ENCODE data around the gene TPCN1.

Gene TPCN1

DNA sequence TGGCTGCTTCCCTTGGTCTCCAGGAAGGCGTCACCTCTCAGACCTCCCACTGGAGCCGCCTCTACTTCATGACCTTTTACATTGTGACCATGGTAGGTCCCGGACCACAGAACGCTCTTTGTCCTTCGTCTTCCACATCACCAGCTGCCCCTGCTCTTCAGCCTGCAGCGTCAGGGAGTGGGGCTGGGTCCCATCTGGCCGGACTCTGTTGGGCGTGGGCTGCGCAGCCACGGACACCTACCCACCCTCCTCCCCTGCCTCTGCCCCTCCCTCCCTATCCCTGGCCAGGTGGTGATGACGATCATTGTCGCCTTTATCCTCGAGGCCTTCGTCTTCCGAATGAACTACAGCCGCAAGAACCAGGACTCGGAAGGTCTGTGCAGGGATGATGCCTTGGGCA lies 70.3 kb downstream of the TPCN1 start:
- Histone ChIP-seq H3K4me3 (no peak overlapping the region), H3K9ac (ENCODE audit: insufficient read length) (no peak overlapping the region), H3K9me3 (ENCODE audit: low read depth, low read length) (no peaks in the 10 kb centered on the region), H3K27ac (no peak overlapping the region), H3K36me3 (ENCODE audit: insufficient read depth, low read length) (no peaks in the 10 kb centered on the region)
- no peak for DNase-seq (ENCODE audit: low read depth, low spot score)
- TF ChIP-seq POLR2AphosphoS5 (IDR thresholded peaks at IDR 0.05; ENCODE audit: borderline replicate concordance, low read depth, low read length) (no peak), FOXP2 (optimal IDR thresholded peaks at IDR 0.05; ENCODE audit: control extremely low read depth, extremely low read length, insufficient read depth) (no peak), EZH2 (IDR thresholded peaks at IDR 0.05) (no peak)

DNA sequence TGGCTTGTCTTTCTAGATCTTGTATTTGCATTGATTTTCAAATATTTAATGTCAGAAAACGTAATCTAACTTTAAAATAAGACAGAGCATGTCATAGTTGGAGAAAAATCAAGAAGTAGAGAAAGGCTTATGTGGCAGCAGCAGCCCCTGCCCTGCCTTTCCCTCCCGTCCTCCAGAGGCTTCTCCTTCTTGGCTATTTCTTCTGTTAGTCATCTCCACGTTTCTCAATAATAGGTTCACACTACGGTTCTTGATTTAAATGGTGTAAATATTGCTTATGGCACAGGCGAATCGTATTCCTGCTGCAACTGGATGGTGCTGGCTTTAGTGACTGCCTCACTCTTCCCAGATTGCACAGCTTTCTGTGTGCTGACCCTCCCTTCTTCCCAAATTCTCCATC lies 70.8 kb downstream of the TPCN1 start:
- H3K9ac ChIP-seq (ENCODE audit: insufficient read length), result no peak overlapping the region
- no peak overlapping the region for H3K27ac ChIP-seq
- no peak overlapping the region for H3K4me3 ChIP-seq
- H3K9me3 ChIP-seq (ENCODE audit: low read depth, low read length), result no peaks in the 10 kb centered on the region
- no peak for DNase-seq (ENCODE audit: low read depth, low spot score)
- TF ChIP-seq POLR2AphosphoS5 (IDR thresholded peaks at IDR 0.05; ENCODE audit: borderline replicate concordance, low read depth, low read length), result no peak
- H3K36me3 ChIP-seq (ENCODE audit: insufficient read depth, low read length), result no peaks in the 10 kb centered on the region

DNA sequence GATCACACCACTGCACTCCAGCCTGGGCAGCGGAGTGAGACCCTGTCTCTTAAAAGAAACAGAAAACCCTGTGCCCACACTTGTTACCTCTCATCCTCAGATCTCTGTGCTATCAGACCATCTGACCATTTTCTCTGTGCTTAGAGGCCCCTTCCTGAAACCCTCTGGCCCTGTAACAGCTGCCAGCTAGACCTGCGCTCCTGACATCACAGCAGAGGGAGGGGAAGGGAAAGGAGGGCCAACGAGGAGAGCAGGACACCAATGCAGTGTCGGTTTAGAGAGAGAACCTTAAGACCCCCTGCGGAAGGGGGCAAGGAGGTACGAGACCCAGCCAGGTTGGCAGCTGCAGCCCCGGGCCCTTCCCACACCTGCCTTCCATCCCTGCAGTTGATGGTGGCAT lies 71.3 kb downstream of the TPCN1 start:
- H3K36me3 ChIP-seq (ENCODE audit: insufficient read depth, low read length), result no peaks in the 10 kb centered on the region
- no peak overlapping the region for H3K27ac ChIP-seq

DNA sequence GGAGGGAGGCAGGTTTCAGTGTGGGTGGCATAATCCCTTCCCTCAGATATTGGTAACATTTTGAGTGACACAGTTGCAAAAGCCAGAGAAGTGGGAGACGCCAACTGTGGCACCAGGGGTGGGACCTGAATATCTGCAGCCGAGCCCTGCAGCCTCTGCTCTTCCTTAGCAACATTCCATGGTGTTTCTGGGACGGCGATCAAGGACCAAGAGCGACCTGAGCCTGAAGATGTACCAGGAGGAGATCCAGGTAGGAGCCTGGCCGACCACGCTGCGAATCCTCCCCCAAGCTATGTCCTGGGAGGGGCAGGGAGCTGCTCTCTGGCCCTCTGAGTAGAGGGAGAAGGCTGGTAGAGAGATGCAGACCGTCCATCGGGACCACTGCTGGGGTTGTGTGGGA lies 71.8 kb downstream of the TPCN1 start:
- TF ChIP-seq POLR2AphosphoS5 (IDR thresholded peaks at IDR 0.05; ENCODE audit: borderline replicate concordance, low read depth, low read length) (no peak), EZH2 (IDR thresholded peaks at IDR 0.05) (no peak), FOXP2 (optimal IDR thresholded peaks at IDR 0.05; ENCODE audit: control extremely low read depth, extremely low read length, insufficient read depth) (no peak)
- H3K27ac ChIP-seq, result no peak overlapping the region
- H3K9me3 ChIP-seq (ENCODE audit: low read depth, low read length), result no peaks in the 10 kb centered on the region
- no peak overlapping the region for H3K4me3 ChIP-seq
- H3K36me3 ChIP-seq (ENCODE audit: insufficient read depth, low read length), result no peaks in the 10 kb centered on the region
- no peak for DNase-seq (ENCODE audit: low read depth, low spot score)
- no peak overlapping the region for H3K9ac ChIP-seq (ENCODE audit: insufficient read length)

More for the DNA sequence above, 71.3 kb downstream of the TPCN1 start:
- H3K4me3 ChIP-seq, result no peak overlapping the region
- DNase-seq (ENCODE audit: low read depth, low spot score), result no peak
- H3K9ac ChIP-seq (ENCODE audit: insufficient read length), result no peak overlapping the region
- H3K9me3 ChIP-seq (ENCODE audit: low read depth, low read length), result no peaks in the 10 kb centered on the region
- TF ChIP-seq POLR2AphosphoS5 (IDR thresholded peaks at IDR 0.05; ENCODE audit: borderline replicate concordance, low read depth, low read length) (no peak), FOXP2 (optimal IDR thresholded peaks at IDR 0.05; ENCODE audit: control extremely low read depth, extremely low read length, insufficient read depth) (no peak), EZH2 (IDR thresholded peaks at IDR 0.05) (no peak)

DNA sequence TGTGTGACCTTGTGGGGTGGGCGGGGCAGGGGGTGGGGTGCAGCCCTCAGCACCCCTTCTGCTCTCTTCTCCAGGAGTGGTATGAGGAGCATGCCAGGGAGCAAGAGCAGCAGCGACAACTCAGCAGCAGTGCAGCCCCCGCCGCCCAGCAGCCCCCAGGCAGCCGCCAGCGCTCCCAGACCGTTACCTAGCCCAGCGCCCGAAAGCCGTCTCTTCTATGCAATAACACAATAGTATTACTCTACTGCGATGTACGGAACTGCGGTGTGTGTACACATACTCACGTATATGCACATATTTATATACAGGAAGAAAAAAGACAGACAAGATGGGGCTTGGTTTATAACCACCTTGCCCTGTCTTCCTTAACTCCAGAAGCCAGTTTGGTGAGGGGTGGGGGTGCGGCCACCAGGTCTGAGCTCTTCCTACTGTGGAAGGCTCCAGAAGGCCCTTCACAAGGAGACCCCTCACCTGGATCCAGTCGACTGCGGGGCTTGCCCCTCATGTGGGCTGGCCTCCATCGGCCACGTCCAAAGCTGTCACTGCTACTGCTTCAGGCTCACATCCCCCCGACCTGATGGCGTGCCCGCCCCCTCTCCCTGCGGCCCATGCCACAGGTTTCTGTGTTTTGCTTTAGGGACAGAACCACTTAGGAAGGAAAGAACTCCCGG lies 74.8 kb downstream of the TPCN1 start:
- no peak overlapping the region for H3K27ac ChIP-seq
- no peaks in the 10 kb centered on the region for H3K36me3 ChIP-seq (ENCODE audit: insufficient read depth, low read length)
- no peak for DNase-seq (ENCODE audit: low read depth, low spot score)
- H3K9me3 ChIP-seq (ENCODE audit: low read depth, low read length), result no peaks in the 10 kb centered on the region
- TF ChIP-seq EZH2 (IDR thresholded peaks at IDR 0.05), result no peak
- no peak for TF ChIP-seq FOXP2 (optimal IDR thresholded peaks at IDR 0.05; ENCODE audit: control extremely low read depth, extremely low read length, insufficient read depth)
- no peak for TF ChIP-seq POLR2AphosphoS5 (IDR thresholded peaks at IDR 0.05; ENCODE audit: borderline replicate concordance, low read depth, low read length)
- no peak overlapping the region for H3K4me3 ChIP-seq
- no peak overlapping the region for H3K9ac ChIP-seq (ENCODE audit: insufficient read length)

DNA sequence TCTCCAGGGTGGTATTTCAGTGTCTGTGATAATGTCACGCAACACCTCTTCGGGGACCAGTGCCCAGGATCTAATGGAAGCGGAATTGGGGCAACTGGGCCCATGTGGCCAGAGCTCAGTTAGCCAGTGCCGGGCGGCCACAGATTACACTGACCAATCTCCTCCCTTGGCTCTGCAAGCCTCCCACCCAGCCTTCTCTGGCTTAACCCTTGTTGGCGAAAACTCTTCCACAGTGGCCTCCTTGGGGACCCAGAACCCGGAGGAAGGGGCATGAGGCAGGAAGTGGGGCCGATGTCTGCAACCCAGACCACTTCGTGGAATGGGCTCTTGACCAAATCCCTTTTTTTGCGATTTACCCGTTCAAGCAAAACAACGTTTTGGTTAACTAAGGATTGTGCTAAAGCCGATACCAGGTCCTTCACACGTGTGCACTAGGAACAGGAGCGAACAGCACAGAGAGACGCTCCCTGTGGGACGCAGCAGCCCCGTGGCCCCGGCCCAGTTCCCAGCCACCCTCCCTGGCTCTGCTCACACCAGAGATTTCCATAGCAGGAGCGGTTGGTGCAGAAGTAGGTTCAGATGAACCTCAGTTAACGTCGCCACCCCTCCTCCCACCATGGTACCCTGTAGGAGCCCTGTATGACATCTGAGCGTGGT lies 75.4 kb downstream of the TPCN1 start:
- no peak overlapping the region for H3K4me3 ChIP-seq
- no peak overlapping the region for H3K27ac ChIP-seq
- no peaks in the 10 kb centered on the region for H3K9me3 ChIP-seq (ENCODE audit: low read depth, low read length)
- H3K36me3 ChIP-seq (ENCODE audit: insufficient read depth, low read length), result no peaks in the 10 kb centered on the region
- no peak overlapping the region for H3K9ac ChIP-seq (ENCODE audit: insufficient read length)
- DNase-seq (ENCODE audit: low read depth, low spot score), result no peak
- TF ChIP-seq EZH2 (IDR thresholded peaks at IDR 0.05) (no peak), POLR2AphosphoS5 (IDR thresholded peaks at IDR 0.05; ENCODE audit: borderline replicate concordance, low read depth, low read length) (no peak), FOXP2 (optimal IDR thresholded peaks at IDR 0.05; ENCODE audit: control extremely low read depth, extremely low read length, insufficient read depth) (no peak)

DNA sequence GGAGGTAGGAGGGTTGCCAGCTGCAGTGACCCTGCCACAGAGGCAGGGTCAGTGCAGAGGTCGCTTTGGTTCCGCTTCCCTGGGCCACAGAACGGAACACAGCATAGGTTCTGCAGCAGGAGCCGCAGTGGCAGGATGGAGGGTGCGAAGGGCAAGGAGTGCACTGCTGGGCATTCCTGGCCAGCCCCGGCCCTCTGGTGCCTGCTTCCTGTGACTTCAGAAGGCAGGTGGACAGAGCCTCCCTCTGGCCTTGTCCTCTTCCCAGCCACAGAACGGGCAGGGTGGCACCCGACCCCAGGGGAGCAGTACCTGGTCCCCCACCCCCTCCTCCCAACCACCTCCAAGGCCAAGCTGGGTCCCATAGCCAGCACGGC lies 75.9 kb downstream of the TPCN1 start:
- Histone ChIP-seq H3K27ac (no peak overlapping the region), H3K9me3 (ENCODE audit: low read depth, low read length) (no peaks in the 10 kb centered on the region), H3K36me3 (ENCODE audit: insufficient read depth, low read length) (no peaks in the 10 kb centered on the region), H3K4me3 (no peak overlapping the region), H3K9ac (ENCODE audit: insufficient read length) (no peak overlapping the region)
- TF ChIP-seq FOXP2 (optimal IDR thresholded peaks at IDR 0.05; ENCODE audit: control extremely low read depth, extremely low read length, insufficient read depth) (no peak), POLR2AphosphoS5 (IDR thresholded peaks at IDR 0.05; ENCODE audit: borderline replicate concordance, low read depth, low read length) (no peak), EZH2 (IDR thresholded peaks at IDR 0.05) (no peak)
- DNase-seq (ENCODE audit: low read depth, low spot score), result no peak

DNA sequence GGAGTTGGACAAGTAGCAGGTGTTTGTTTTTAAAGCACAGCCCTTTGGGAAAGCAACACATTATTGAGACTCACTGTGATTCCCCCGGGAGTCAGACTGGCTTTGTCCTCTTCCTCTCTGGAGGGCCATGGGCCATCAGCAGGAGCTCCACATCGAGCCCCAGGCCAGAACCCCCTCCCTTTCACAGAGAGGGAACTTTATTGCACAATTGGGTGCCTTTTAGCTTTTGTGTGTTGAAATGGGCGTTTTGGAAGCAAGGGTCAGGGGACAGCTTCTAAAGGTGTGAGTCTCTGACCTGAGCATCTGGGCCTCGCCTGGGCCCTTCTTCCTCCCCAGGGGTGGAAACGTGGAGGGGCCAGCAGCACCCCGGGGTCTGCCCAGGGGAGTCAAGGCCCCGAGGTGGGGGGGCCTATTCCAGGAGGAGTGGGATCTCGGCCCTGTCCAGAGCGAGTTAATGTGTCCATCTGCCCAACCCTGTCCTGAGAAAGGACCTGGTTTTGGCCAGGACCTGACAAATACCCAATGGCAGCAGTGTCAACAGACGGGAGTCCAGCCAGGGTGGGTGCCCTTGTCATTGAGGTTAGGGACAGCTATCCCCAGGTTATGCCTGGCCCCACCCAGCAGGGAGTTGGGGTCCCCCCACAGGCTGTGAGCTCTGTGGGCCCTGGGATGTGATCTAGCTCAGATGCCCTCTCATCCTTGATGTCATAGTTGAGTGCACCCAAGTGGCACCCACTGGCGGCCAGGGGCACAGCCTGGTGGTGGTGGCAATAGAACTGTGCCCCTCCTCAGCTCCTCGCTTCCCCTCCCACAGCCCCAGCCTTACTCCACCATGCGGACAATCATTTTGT lies 76.6 kb downstream of the TPCN1 start:
- H3K4me3 ChIP-seq, result no peak overlapping the region
- H3K27ac ChIP-seq, result no peak overlapping the region
- no peak overlapping the region for H3K9ac ChIP-seq (ENCODE audit: insufficient read length)
- TF ChIP-seq FOXP2 (optimal IDR thresholded peaks at IDR 0.05; ENCODE audit: control extremely low read depth, extremely low read length, insufficient read depth) (no peak), EZH2 (IDR thresholded peaks at IDR 0.05) (no peak), POLR2AphosphoS5 (IDR thresholded peaks at IDR 0.05; ENCODE audit: borderline replicate concordance, low read depth, low read length) (no peak)
- H3K36me3 ChIP-seq (ENCODE audit: insufficient read depth, low read length), result no peaks in the 10 kb centered on the region
- H3K9me3 ChIP-seq (ENCODE audit: low read depth, low read length), result no peaks in the 10 kb centered on the region
- no peak for DNase-seq (ENCODE audit: low read depth, low spot score)
